ENCODE results near the gene NAV1.

NAV1 gene

DNA sequence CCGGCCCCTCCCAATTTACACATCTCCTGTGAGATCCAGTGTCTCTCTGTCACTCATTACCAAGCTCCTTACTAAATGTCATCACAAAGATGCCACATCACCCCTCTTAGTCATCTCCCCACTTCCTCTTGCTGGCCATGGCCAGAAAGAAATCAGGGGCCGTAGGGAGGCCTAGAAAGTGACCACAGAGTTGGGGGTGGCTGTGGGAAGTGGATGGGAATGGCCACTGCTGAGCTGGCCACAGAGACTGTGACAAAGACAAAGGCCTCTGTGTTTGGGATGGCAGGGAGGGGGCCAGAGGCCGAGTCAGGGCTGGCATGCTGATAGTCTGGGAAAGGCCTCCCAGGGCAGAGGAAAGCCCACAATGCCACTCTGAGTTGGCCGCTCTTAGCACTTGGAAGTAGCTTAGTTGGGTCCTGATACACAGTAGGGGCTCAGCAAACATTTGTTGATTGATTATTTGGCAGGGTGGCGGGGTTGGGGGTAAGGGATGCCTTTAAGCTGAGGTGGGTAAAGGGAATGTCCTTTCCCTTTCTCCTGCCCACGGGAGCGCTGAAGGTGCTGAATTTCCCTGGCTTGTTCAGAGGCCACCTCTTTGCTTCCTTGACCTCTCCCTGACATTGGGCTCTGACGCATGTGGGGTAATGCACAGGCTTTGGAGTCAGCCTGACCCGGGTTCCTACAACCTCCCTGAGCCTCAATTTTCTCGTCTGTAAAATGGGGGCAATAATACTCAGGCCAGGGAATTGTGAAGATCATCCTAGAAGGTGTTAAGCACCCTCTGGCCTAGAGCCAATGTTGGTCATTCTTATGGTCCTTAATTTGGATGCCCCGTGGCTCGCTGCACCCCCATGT, 13.2 kb downstream of the NAV1 start:
- no peak for DNase-seq

DNA sequence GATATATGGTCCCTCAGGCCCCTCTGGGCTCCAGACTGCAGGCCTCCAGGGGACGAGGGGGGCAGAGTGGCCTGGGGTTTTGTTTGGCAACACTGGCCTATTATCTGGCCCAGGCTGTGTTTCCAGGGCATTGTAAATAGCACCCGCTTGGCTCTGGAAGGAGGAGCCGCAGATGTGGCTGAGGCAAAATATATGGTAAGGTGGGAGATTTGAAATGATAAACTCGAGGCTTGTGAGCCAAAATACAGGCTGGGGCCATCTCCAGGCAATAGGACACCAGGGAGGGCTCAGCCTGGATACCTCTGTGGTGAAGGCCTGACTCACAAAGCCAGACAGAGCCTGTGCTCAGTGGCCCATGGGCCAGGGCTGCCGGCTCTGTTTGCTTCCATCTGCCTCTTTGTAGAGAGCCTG, 14.0 kb downstream of the NAV1 start:
- peak; percentile 83 for DNase-seq

DNA sequence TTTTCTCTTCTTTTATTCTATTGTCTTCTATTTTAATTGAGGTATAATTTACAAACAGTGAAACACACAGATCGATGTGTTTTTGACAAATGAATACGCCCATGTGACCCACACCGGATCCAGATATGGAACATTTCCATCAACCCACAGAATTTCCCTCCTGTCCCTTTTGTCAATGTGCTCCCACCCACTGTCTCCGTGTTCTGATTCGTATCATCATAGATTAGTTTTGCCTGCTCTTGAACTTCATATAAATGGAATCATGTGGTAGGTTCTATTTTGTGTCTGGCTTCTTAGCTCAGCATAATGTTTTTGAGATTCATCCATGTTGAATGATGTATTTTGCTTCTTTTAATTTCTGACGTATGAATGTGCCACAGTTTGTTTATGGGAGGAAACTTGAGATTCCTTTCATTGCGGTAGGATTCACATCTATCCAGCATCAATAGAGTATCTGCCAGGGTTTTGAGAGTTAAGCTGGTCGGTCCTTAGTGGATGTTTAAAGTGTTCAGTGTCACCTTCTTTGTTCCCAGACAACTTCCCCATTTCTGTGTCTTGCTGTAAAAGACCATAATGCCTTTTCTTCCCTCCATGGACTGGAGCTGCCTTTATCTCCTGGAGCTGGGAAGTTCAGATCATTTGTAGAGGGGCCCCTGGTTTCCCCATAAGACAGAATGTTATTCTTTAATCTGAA, 14.7 kb downstream of the NAV1 start:
- DNase-seq, result no peak

DNA sequence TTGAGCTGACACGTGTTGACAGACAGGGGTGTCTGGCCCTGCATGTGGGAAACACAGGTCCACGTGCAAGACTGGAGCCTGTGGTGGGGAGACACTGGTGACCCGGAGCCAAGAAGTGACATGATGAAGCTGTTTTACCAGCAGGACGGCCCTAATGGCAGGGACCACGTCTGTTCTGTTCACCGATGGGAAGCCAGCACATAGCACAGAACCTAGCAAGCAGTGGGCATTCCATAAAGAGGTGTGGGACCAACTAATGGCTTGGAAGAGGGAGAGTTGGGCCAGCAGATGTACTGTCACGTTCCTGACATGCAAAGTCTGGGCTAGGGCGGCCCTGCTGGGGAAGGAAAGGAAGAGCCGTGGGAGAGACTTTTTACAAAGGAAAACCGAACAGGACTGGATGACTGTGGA, 15.3 kb downstream of the NAV1 start:
- no peak for DNase-seq

DNA sequence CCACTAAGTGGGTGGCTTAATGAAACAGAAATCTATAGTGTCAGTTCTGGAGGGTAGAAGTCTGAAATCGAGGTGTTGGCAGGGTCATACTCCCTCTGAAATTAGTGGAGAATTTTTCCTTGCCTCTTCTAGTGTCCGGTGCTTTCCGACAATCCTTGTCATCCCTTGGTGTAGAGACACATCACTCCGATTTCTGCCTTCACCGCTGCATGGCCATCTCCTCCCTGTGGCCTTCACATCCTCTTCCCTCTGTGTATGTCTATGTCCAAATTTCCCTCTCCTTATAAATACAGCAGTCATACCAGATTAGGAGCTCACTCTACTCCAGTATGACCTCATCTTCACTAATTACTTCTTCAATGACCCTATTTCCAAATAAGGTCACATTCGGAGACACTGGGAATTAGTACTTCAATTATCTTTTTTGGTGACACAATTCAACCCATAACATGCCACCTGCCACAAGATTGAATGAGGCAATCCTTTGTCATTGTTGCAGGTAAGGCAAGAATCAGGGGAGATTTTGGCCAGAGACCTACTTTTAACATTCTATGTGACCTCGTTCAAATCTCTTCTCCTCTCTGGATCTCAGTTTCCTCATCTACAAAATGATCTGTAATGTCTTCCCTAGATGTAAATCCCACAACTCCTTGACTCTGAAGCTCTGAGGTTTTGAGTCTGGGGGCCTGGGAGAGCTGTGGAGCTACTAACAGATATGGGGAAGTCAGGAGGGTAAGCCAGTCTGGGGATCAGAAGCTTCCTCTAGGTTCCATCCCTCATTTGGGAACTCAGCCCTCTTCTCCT, 16.1 kb downstream of the NAV1 start:
- DNase-seq, result peak; percentile 11

DNA sequence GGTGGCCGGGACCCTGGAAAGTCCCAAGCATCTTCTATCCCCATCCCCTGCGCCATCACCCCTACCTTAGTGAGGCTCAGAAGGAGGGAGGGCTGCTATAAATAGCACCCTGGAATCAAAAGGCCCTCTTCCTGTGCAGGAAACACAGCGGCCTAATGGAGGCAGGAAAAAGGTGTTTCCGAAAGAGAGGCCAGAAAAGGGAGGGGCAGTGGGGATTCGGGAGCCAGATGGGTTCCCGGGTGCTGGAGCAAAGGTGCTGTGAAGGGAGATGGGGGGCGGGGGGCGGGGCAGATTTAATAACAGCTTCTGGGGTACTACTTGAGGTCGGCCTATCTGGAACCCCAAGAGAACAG, 16.6 kb downstream of the NAV1 start:
- DNase-seq, result no peak

DNA sequence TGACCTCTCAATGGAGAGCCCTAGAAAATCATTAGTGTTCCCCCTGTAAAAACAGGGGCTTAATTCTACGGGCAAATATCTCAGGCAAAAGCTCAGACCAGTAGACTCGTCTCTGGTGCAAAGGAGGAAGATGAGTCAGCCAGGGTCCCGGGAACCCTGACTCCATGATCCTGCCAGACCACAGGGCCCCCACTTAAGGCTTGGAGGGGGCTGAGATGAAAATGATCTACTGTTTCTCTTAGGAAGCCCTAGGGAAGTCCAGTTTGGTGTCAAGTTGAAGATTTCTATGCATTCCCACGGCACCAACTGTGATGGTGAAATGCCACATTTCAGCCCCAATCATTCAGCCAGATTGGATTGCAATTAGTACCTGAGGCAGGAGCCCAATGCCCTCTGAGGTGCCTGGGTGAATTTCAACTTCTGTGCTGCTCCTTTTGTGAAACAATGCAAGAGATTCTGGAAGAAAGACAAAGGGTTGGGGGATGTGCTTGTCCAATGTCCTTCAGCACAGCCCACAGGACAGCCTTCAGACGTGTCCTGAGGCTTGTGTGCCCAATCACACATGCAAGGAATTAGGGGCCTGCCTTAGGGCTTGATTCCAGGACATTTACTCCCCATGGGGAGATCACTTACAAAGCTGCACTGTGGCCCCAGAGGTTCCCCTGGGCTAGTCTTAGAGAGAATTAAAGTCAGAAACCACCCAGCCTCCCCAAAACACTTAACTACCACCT, 18.1 kb downstream of the NAV1 start:
- no peak for DNase-seq

DNA sequence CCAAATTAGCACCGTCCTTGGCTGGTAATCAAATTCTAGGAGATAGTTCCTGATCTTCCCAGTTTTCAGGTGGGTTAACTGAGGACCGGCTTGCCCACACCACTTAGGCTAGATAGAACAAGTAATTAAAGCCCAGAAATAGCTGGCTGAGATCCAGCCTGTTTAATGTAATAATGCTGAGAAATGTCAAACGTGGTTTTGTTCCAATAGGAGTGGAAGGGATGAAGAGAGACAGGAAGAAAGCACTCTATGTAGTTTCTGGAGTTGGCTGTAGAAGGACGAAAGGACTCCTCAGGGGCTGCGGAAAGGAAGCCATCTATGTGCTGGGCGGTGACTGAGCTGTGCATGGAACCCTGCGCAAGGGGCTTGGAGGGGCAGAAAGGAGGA, 18.6 kb downstream of the NAV1 start:
- DNase-seq, result no peak

DNA sequence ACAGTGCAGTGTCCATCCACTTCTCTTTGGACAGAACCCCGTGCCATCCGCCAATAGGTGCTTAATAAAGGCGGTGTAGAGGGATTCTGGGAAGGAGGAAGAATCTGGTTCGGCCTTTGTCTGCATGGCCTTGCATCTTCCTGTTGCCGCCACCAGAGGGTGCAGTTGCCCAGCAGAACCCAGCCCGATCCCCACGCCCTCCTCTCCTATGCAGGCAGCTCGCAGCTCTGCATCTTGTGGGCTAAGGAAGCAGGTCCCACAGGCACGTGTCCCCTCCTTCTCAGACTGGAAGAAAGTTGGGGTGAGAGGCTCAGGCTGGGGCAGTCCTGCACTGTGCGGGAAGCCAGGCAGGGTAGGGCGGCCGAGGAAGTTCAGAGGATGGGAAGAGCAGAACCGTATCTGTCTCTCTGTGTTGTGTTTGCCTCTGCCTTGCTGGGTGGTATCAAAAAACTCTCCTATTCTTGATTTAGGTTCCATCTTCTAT, 20.8 kb downstream of the NAV1 start:
- peak; percentile 62 for DNase-seq

DNA sequence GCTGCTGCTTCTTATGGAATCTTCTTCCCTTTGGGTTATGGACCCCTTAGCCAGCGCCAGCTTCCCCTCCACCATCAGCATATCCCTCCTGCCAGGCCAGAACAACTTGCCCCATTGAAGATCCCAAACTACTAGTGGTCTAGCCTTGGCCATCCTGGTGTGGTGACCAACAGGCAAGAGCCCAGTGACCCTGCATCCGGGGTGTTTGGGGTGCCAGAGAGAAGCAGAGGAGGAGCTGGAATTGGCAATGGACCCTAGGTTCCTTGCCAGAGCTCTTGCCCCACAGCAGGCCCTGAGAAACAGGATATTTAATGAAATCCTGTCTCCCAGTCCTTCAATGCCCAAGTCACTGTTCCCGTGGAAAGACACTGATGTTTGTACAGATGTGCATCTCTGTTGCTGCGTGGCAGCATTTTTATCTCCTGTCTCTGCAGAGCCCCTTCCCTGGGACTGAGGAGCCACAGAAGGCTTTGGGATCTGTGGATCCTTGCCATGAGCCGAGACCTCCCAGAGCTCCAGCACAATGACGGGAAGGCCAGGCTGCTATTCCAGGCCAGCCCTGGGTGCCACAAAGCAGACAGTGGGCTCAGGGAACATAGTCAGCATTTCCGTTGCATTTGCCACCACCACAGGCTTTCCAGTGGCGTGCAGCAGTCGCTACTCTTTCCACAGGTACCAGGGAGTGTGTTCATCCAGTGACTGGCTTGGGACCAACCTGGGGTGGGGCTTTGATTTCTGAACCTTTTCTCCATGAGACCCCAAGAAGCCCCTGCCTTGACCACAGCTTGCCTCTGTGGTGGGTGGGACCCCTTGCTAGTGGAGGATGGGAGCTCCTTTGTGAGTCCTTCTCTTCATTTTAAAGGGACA, 21.6 kb downstream of the NAV1 start:
- DNase-seq, result no peak

DNA sequence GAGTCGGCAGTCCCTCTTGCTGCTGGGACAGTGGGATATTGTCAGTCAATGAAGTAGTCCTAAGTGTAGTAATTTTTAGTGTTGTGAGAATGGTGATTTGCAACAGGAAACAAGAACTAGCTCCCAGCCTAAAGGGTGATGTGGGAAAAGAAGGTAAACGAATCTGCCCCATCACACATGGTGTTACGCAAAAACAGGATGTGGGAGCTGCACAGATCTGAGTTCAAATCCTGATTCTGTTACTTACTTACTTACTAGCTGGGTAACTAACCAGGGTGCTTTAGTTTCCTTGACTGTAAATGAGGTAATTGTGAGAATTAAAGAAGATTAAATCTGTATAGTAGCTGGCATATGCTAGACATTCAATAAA, 22.3 kb downstream of the NAV1 start:
- DNase-seq, result no peak

DNA sequence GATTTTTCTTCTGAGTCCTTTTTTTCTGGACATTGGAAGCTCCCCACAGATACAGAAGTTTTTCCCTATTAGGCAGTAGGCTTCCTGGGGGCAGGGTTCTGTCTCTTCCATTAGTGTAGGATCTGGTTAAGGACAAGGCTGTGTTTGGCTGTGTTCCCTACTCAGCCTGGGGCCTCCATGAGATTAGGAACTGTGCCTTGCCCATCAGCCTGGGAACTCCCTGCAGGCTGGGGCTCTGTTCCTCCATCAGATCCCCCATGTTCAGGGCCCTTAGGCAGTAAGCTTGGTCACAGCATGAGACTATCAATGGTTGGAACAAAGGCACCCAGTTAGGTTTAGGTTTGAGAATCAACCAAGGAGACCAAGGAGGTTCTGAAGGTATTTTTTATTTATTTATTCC, 22.7 kb downstream of the NAV1 start:
- DNase-seq, result no peak

DNA sequence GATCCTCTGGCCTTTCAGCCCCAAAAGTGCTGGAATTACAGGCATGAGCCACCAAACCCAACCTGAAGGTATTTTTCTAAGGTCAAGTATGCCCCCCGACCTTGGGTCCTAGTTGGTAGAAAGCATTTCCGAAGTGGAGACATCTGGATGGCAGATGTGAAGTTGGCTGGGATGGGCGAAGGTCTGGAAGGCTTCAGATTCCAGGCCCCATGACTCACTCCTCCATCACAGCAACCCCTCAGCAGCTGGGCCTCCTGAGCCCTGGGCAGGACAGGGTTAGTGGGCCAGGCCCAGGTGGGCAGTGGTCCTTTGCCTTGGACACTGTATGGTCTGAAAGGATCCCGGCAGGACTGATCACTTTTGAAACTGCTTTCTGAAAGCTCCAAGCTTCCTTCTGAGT, 23.3 kb downstream of the NAV1 start:
- no peak for DNase-seq

DNA sequence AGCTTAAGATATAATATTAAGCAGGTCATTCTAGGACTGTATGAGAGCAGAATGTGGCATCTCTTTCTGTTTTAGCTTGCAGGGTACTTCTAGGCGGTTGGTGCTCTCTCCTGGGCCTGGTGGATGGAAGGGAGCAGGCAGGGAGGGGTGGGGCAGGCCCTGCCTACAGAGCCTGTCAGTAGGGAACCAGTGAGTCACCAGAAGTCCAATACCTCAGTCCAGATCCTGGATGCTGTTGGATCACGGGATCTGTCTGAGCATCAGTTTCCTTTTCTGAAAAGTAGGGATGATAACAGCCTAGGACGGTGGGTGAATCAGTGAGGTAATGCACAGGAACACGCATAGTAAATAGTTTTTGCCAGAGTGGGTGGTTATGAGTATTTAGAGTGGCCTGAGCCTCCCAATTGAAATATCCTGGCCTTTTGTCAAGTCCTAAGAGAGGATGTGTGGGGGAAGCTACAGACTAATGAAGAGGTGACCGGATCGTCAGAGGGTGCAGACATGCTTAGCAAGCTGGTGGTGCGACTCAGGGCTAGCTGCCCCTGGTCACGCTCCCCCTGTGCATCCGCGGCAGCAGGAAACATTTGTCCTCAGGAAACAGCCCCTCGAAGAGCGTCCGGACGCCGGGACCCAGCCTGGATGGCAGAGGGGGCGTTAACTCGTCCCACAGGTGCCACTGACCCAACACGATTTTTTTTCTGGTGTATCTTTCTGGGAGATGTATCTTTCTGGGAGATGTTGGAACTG, 23.9 kb downstream of the NAV1 start:
- DNase-seq, result no peak

DNA sequence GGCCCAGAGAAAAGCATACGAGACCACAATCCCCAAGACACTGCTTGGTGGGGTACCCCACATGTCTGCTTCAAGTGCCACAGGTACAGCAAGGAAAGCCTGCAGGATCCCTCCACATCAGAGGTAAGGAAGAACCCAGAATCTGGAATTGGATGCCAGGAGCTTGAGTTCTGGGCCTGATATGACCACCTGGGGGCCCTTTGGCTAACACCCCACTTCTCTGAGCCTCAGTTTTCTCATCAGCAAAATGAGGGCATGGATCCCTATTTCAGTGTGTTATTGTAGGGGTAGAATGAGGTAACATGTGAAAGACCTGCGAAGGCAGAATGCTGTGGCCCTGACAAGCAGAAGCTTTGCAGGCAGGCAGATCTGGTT, 24.5 kb downstream of the NAV1 start:
- no peak for DNase-seq

DNA sequence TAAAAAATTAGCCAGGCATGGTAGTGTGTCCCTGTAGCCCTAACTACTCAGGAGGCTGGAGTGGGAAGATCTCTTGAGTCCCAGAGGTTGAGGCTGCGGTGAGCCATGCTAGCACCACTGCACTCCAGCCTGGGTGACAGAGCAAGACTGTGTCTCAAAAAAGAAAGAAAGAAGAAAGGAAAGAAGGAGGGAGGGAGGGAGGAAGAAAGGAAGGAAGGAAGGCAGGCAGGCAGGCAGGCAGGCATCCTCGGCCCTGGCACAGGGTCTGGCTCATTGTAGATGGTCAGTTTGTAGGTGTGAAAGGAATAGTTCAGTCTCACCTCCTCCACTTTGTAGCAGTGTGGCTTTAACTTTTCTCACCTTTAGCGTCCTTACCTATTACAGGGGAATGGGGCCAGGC, 25.0 kb downstream of the NAV1 start:
- no peak for DNase-seq

DNA sequence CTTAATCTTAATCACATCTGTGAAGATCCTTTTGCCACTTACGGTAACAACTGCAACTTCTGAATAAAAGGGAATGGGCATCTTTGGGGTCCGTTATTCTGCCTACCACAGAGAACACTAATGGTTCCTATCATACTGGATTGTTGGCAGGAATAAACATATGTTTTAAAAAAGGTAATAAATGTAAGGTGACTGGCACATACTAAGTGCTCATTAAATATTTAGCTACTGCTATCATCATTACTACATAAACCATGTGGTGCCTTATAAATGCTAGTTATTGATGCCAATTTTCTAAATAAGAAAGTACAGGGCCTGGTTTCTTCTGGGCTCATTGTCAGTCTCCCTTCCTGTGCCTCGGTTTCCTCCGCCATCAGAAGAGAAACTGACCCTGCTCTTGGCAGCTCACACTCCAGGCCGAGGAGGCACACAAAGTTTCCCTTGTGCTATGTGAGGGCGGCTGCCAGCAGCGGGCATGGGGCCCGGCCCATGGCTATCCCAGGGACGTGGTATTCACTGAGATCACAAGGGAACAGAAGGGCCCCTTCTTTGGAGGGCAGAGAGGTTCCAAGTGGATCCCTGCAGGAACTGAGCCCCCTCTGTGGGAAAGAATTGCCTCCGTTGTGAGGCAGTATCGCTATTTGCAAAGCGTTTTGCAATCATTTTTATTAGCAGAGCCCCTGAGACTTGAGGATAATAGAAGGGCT, 26.2 kb downstream of the NAV1 start:
- DNase-seq, result no peak

DNA sequence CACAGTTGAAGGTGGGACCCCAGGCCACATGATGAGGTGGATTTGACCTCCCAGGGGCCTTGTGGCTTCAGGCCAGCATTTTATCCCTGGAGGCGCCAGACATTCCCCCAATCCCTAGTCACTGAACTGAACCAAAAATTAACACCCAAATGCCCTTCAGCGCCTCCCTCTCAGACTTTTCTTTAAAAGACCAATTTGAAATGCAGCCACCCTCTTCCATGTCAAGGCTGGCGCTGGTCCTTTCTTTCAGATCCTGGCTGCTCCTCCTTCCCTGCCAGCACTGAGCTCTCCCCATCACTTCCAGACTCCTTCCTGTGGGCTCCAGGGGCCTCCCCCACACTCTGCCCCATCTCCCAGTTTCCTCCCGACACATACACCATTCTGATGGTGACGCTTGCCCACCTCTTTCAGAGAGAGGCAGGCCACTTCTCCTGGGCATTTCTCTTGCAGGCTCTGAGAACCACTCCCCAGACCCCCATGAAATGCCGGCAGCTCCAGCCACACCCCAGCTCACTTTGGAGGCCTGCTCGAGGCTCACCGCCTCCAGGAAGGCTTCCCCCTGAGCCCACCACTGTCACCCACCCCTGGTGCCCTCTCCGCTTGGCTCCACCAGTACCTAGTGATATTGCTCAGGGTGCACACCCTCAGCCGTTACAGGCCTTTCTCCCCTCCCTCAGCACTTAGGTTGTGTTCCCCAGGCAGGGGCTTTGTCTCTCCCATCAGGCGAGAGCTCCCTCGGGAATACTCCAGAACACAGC, 27.0 kb downstream of the NAV1 start:
- no peak for DNase-seq

DNA sequence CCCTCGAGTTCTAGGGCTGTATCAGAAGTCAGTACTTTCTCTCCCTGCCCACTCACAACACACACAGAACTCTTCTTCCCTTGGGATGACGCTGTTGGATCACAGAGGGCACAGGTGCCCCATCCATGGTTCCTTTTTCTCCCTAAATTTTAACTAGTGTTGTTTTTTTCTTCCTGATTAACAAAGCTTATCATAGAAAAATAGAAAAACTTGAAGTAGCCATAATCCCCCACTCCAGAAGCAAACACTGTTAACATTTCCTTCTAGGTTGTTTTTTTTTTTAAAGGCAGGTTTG, 27.5 kb downstream of the NAV1 start:
- DNase-seq, result no peak
